Endothelial cell of umbilical vein (primary cell): Measurements from ENCODE around the gene SELENOT. TPM values are rescaled to one million over a fixed set of nuclear protein-coding genes. Genes with fewer than 3 reads are reported as not detected.

Experiments
- BruUV-seq: library from RNA; stranded (reverse); fragments of 400-500 nt; replicated peaks from 2 replicates; lab custom pipeline; 2021; lab: Mats Ljungman, UMichigan
- CTCF ChIA-PET: fragments of 300-600, 350-600 bp; sonication (Branson Sonifier 250); formaldehyde crosslinking; loops from one replicate; lab custom pipeline; 2021; ENCODE audit warnings: antibody characterized with exemption, inconsistent platforms; lab: Charles Lee
- POLR2A ChIA-PET: fragments of 300-600, 350-600 bp; sonication (Branson Sonifier 250); formaldehyde crosslinking; loops from one replicate; lab custom pipeline; 2021; ENCODE audit warnings: antibody characterized with exemption, inconsistent platforms; lab: Charles Lee
- DNase-seq: peaks from one replicate; pipeline ENCODE4 v3.0.0-alpha.2; 2011; ENCODE audit warnings: low read depth, low spot score
- FAIRE-seq: peaks from 2 replicates; lab custom pipeline; 2011; peaks lifted over from hg19 to GRCh38; lab: Jason Lieb, UNC
- H2AFZ ChIP-seq: 2 replicates; pipeline ENCODE4 v1.6.0; 2012; ENCODE audit warnings: low read depth, low read length, control low read depth, inconsistent platforms
- H3K27ac ChIP-seq: 2 replicates; pipeline ENCODE4 v1.5.1; 2011; ENCODE audit warnings: low read depth, mild to moderate bottlenecking, control low read depth, low read length, moderate library complexity; ENCODE audit not compliant: insufficient read depth
- H3K27me3 ChIP-seq, 2 experiments: 2 replicates each; pipeline versions ENCODE4 v1.6.0 to v1.6.1; 2011; ENCODE audit warnings: low read length in 2 of 2, mixed read lengths in 1 of 2; ENCODE audit not compliant: control insufficient read depth in 2 of 2, insufficient read depth in 2 of 2
- H3K36me3 ChIP-seq, 2 experiments: 2 replicates in 1 of 2; 3 replicates in 1 of 2; pipeline ENCODE4 v1.5.1; 2011; ENCODE audit warnings: low read length in 2 of 2, mild to moderate bottlenecking in 1 of 2, moderate library complexity in 1 of 2; ENCODE audit not compliant: control insufficient read depth in 2 of 2, insufficient read depth in 2 of 2; ENCODE audit errors: extremely low read depth in 1 of 2
- H3K4me1 ChIP-seq: 3 replicates; pipeline ENCODE4 v1.5.1; 2011; ENCODE audit warnings: mild to moderate bottlenecking, low read length; ENCODE audit not compliant: control insufficient read depth, insufficient read depth; ENCODE audit errors: extremely low read depth
- H3K4me2 ChIP-seq: 2 replicates; pipeline ENCODE4 v1.6.1; 2011; ENCODE audit warnings: low read length, control low read depth, mixed read lengths; ENCODE audit not compliant: insufficient read depth
- H3K4me3 ChIP-seq, 3 experiments: fragments of 200-600 bp in 1 of 3; sonication (generic), shearing (Covaris generic) in 1 of 3; replicated peaks in 1 of 3; 2 replicates each; pipeline ENCODE4 v1.5.1; 2011 to 2016; ENCODE audit warnings: control low read depth in 3 of 3, low read length in 3 of 3, mild to moderate bottlenecking in 2 of 3, inconsistent platforms in 1 of 3, low read depth in 1 of 3, moderate library complexity in 1 of 3; ENCODE audit not compliant: insufficient read depth in 1 of 3
- H3K79me2 ChIP-seq: 2 replicates; pipeline ENCODE4 v1.6.0; 2012; ENCODE audit warnings: low read length, inconsistent platforms; ENCODE audit not compliant: control insufficient read depth, insufficient read depth
- H3K9ac ChIP-seq: replicated peaks from 2 replicates; pipeline ENCODE3; 2011; ENCODE audit warnings: low read length, control low read depth; ENCODE audit not compliant: insufficient read depth; ENCODE audit errors: extremely low read depth
- H3K9me1 ChIP-seq: replicated peaks from 3 replicates; pipeline ENCODE4 v1.6.0; 2011; ENCODE audit warnings: mild to moderate bottlenecking, low read length; ENCODE audit not compliant: control insufficient read depth, insufficient read depth; ENCODE audit errors: extremely low read depth
- H3K9me3 ChIP-seq: replicated peaks from 2 replicates; pipeline ENCODE4 v1.5.1; 2012; ENCODE audit warnings: low read length, inconsistent platforms; ENCODE audit not compliant: control insufficient read depth, insufficient read depth
- H4K20me1 ChIP-seq: replicated peaks from 2 replicates; pipeline ENCODE3; 2011; ENCODE audit warnings: mild to moderate bottlenecking, low read length; ENCODE audit not compliant: control insufficient read depth, insufficient read depth; ENCODE audit errors: extremely low read depth
- EZH2 ChIP-seq: IDR thresholded peaks from 2 replicates; pipeline ENCODE4 v1.6.1; 2012; ENCODE audit warnings: borderline replicate concordance, low read depth, mild to moderate bottlenecking, moderate library complexity, low read length, inconsistent platforms; ENCODE audit not compliant: severe bottlenecking
- FOS ChIP-seq: IDR thresholded peaks from 2 replicates; pipeline ENCODE4 v1.6.1; 2011; ENCODE audit warnings: mild to moderate bottlenecking, low read length, moderate library complexity, borderline replicate concordance; ENCODE audit not compliant: insufficient read depth
- GATA2 ChIP-seq: IDR thresholded peaks from 2 replicates; pipeline ENCODE4 v1.7.0; 2011; ENCODE audit warnings: low read depth, mild to moderate bottlenecking, moderate library complexity, mixed read lengths, low read length; ENCODE audit not compliant: insufficient read length, insufficient read depth
- JUN ChIP-seq: IDR thresholded peaks from 2 replicates; pipeline ENCODE4 v1.6.1; 2011; ENCODE audit warnings: borderline replicate concordance, low read depth; ENCODE audit not compliant: insufficient read length, insufficient read depth
- MAX ChIP-seq: IDR thresholded peaks from 2 replicates; pipeline ENCODE4 v1.6.1; 2011; ENCODE audit not compliant: insufficient read depth, insufficient read length
- MYC ChIP-seq: IDR thresholded peaks from one replicate; pipeline ENCODE4 v1.6.1; 2011; ENCODE audit warnings: mild to moderate bottlenecking, low read depth, low read length
- POLR2A ChIP-seq: IDR thresholded peaks from 2 replicates; pipeline ENCODE4 v1.6.1; 2012; ENCODE audit warnings: low read depth, mild to moderate bottlenecking, control low read depth, low read length
- POLR2AphosphoS5 ChIP-seq: IDR thresholded peaks from 2 replicates; pipeline ENCODE4 v1.6.1; 2012; ENCODE audit warnings: low read depth, mild to moderate bottlenecking, control low read depth, low read length, moderate library complexity; ENCODE audit not compliant: insufficient read depth
- dilution Hi-C: fragments of 300-500 bp; cut with MboI; formaldehyde crosslinking; loops from one replicate; pipeline ENCODE4 v1.15.0; 2019; ENCODE audit warnings: low sequenced_read_pairs; ENCODE audit not compliant: extremely low pct_ligation_motif_present
- intact Hi-C: fragments of 100-400 bp; cut with micrococcal nuclease; formaldehyde crosslinking; loops from one replicate; pipeline ENCODE4 v1.10.0; 2022
- polyA plus RNA-seq, 4 experiments: library from polyadenylated mRNA; depleted of rRNA in 3 of 4; stranded (reverse) in 3 of 4; unstranded in 1 of 4; fragments of >200 nt; gene quantifications; 2 replicates each; pipeline versions ENCODE4 v1.2.1 to v1.2.3, GENCODE V29; 2011 to 2012; ENCODE audit warnings: missing spikeins in 1 of 4
- total RNA-seq: library from RNA; stranded (reverse); gene quantifications from 2 replicates; pipeline ENCODE4 v1.2.3, GENCODE V29; 2021
- TF ChIP-seq, protein P1 (sequence below), 2 donors: IDR thresholded peaks; 1 replicate in 1 of 2; 2 replicates in 1 of 2; pipeline ENCODE4 v1.5.1; 2011; ENCODE audit warnings: low read length in 2 of 2, mild to moderate bottlenecking in 2 of 2, moderate library complexity in 2 of 2, control low read depth in 1 of 2, inconsistent platforms in 1 of 2, low read depth in 1 of 2; ENCODE audit not compliant: insufficient read depth in 1 of 2; ENCODE audit errors: extremely low read depth in 1 of 2

SELENOT gene
- total and polyA plus RNA-seq, 2 donors (not counting 3 experiments of a cell fraction or from before 2014, with no cell fraction given), result 103 to 299 TPM

- no peak overlapping the region for H3K4me2 ChIP-seq
- H4K20me1 ChIP-seq, result peaks cover 7% of the 10 kb centered on the region
- POLR2A ChIA-PET, result no interaction called here
- H3K4me1 ChIP-seq, result peaks cover 21% of the 10 kb centered on the region
- H3K36me3 ChIP-seq, result no peaks in the 10 kb centered on the region
- DNase-seq, result no peak
- H2AFZ ChIP-seq, result no peak overlapping the region
- no peaks in the 10 kb centered on the region for H3K27me3 ChIP-seq
- FAIRE-seq, result no peak
- no peak overlapping the region for H3K4me3 ChIP-seq
- no peak overlapping the region for H3K9ac ChIP-seq
- H3K9me1 ChIP-seq, result no peaks in the 10 kb centered on the region
- H3K27ac ChIP-seq, result no peak overlapping the region
- TF ChIP-seq MAX (no peak), GATA2 (no peak), EZH2 (no peak), FOS (no peak), MYC (no peak), JUN (no peak), POLR2AphosphoS5 (no peak), POLR2A (no peak)
- TF ChIP-seq, protein P1, sequence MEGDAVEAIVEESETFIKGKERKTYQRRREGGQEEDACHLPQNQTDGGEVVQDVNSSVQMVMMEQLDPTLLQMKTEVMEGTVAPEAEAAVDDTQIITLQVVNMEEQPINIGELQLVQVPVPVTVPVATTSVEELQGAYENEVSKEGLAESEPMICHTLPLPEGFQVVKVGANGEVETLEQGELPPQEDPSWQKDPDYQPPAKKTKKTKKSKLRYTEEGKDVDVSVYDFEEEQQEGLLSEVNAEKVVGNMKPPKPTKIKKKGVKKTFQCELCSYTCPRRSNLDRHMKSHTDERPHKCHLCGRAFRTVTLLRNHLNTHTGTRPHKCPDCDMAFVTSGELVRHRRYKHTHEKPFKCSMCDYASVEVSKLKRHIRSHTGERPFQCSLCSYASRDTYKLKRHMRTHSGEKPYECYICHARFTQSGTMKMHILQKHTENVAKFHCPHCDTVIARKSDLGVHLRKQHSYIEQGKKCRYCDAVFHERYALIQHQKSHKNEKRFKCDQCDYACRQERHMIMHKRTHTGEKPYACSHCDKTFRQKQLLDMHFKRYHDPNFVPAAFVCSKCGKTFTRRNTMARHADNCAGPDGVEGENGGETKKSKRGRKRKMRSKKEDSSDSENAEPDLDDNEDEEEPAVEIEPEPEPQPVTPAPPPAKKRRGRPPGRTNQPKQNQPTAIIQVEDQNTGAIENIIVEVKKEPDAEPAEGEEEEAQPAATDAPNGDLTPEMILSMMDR (IDR thresholded peaks at IDR 0.05; ENCODE audit: extremely low read depth in 1 of 2, insufficient read depth in 1 of 2, low read depth in 1 of 2, low read length in 2 of 2), result no peak
- H3K9me3 ChIP-seq, result no peaks in the 10 kb centered on the region
- dilution Hi-C loops (no loop called here), intact Hi-C loops (no loop called here)
- CTCF ChIA-PET, result no interaction called here
- peaks cover 93% of the 10 kb centered on the region for H3K79me2 ChIP-seq
- BruUV-seq, result no TSS peak
Measured at GRCh38 chr3:150609988-150610387, 6.9 kb downstream of the SELENOT start.
